HG03196 (cell line): Measurements from ENCODE around the gene COQ8B.

Source experiments
- ATAC-seq: cut with Tn5 transposase; IDR thresholded peaks from one replicate; pipeline ENCODE4 v1.9.1; 2021; ENCODE audit not compliant: unreplicated experiment

Gene COQ8B

GRCh38 chr19:40642051-40642706 is 74.5 kb downstream of the COQ8B start:
- ATAC-seq = no peak
